ENCODE results near the gene LRMDA.

GRCh38 chr10:75778665-75779064 lies 347.2 kb downstream of the LRMDA start:
- TF ChIP-seq REST (IDR thresholded peaks at IDR 0.05) (no peak), CTCF (IDR thresholded peaks at IDR 0.05) (no peak), BHLHE40 (IDR thresholded peaks at IDR 0.05; ENCODE audit: low read depth, low read length) (no peak), FOSL2 (IDR thresholded peaks at IDR 0.05) (no peak), FOSL2 (CRISPR knock-in tag; IDR thresholded peaks at IDR 0.05) (no peak), ELK1 (IDR thresholded peaks at IDR 0.05; ENCODE audit: low read depth, low read length) (no peak), ESRRA (IDR thresholded peaks at IDR 0.05; ENCODE audit: borderline replicate concordance, low read length) (no peak)
- TF ChIP-seq, protein P1, sequence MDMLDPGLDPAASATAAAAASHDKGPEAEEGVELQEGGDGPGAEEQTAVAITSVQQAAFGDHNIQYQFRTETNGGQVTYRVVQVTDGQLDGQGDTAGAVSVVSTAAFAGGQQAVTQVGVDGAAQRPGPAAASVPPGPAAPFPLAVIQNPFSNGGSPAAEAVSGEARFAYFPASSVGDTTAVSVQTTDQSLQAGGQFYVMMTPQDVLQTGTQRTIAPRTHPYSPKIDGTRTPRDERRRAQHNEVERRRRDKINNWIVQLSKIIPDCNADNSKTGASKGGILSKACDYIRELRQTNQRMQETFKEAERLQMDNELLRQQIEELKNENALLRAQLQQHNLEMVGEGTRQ (IDR thresholded peaks at IDR 0.05), result no peak

Data from A549 (cell line).